ENCODE measurements around the gene SFT2D3. TPM values are rescaled to one million over a fixed set of nuclear protein-coding genes. Genes with fewer than 3 reads are reported as not detected.

SFT2D3 gene
- total and polyA plus RNA-seq, 2 donors (not counting 1 experiment from before 2014, with no cell fraction given): 3.5 to 14.2 TPM

DNA sequence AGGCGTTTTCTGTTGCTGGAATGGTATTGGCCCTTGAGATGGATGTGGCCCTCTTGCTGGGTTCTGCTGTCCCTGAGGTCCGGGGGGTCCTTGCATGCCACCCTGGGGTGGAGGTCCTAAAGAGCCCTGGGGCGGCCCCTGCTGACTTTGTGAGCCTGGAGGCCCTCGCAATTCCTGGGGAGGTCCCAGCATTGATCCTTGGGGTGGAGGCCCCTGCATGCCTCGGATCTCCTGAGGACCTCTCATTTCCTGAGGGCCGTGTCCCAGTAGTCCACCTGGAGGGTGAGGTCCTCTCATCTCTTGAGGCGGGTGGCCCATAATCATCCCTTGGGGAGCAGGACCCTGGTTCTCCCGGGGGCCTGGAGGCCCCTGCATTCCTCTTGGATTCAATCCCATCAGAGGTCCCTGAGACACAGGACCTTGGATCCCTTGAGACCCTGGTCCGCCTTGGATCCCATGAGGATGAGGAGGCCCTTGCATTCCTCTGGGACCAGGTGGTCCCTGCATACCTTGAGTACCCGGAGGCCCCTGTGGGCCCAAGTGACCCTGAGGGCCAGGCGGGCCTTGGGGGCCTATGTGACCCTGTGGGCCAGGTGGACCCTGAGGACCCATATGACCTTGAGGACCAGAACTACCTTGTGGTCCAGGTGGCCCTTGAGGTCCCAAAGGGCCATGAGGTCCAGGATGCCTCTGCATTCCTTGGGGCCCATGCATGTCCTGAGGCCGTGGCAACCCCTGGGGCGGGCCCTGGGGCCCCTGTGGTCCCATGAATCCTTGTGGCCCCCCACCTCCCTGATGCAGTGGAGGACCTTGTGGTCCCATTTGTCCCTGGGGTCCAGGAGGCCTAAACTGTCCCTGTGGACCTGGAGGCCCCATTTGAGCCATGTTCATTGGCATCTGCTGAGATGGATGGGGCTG is 18.3 kb downstream of the SFT2D3 start:
- Histone ChIP-seq H2AFZ (ENCODE audit: insufficient read depth, low read depth, low read length, poor library complexity, severe bottlenecking) (no peak overlapping the region), H3K4me1 (ENCODE audit: control insufficient read depth in 2 of 2, insufficient read depth in 2 of 2, low read length in 2 of 2) (no peaks in the 10 kb centered on the region), H3K79me2 (ENCODE audit: control insufficient read depth, insufficient read depth, low read length) (no peaks in the 10 kb centered on the region), H3K4me3 (ENCODE audit: control extremely low read depth in 1 of 5, extremely low read depth in 1 of 5, insufficient read depth in 1 of 5, low read depth in 2 of 5, low read length in 4 of 5) (no peak overlapping the region), H3K27me3 (replicated peaks in 1 of 4; ENCODE audit: control extremely low read depth in 1 of 4, control insufficient read depth in 3 of 4, insufficient read depth in 4 of 4, low read length in 3 of 4) (no peaks in the 10 kb centered on the region), H3K9ac (ENCODE audit: low read length) (no peak overlapping the region), H3K27ac (ENCODE audit: low read length in 2 of 2) (no peak overlapping the region), H3K9me3 (ENCODE audit: control extremely low read depth in 1 of 3, control insufficient read depth in 2 of 3, insufficient read depth in 1 of 3, low read length in 2 of 3) (no peaks in the 10 kb centered on the region), H3K36me3 (replicated peaks in 1 of 2; ENCODE audit: control extremely low read depth in 1 of 2, control insufficient read depth in 1 of 2, extremely low read depth in 1 of 2, insufficient read depth in 2 of 2, low read length in 1 of 2) (peaks cover 12 to 51% of the 10 kb centered on the region in 2 experiments), H4K20me1 (ENCODE audit: control insufficient read depth, insufficient read depth, low read length, poor library complexity, severe bottlenecking) (no peaks in the 10 kb centered on the region), H3K4me2 (replicated peaks; ENCODE audit: low read depth, low read length, poor library complexity, severe bottlenecking) (no peak overlapping the region)
- no peak for DNase-seq
- CTCF ChIA-PET: no interaction called here
- no peak for ATAC-seq (ENCODE audit: low read depth)
- Mint-ChIP-seq H3K4me1 (no peaks in the 10 kb centered on the region), H3K4me3 (no peak overlapping the region), H3K27ac (no peak overlapping the region), H3K9me3 (ENCODE audit: insufficient read depth) (no peaks in the 10 kb centered on the region), H3K27me3 (no peaks in the 10 kb centered on the region)
- intact Hi-C loops (cut with micrococcal nuclease): no loop called here
- POLR2A ChIA-PET: no interaction called here
- WGBS (ENCODE audit: insufficient coverage): 100% methylated on average over 13 of the region's 13 CpGs
- no peak for TF ChIP-seq EZH2 (IDR thresholded peaks at IDR 0.05; ENCODE audit: borderline replicate concordance, insufficient read depth, low read depth, low read length, poor library complexity, severe bottlenecking)
- TF ChIP-seq, protein P1, sequence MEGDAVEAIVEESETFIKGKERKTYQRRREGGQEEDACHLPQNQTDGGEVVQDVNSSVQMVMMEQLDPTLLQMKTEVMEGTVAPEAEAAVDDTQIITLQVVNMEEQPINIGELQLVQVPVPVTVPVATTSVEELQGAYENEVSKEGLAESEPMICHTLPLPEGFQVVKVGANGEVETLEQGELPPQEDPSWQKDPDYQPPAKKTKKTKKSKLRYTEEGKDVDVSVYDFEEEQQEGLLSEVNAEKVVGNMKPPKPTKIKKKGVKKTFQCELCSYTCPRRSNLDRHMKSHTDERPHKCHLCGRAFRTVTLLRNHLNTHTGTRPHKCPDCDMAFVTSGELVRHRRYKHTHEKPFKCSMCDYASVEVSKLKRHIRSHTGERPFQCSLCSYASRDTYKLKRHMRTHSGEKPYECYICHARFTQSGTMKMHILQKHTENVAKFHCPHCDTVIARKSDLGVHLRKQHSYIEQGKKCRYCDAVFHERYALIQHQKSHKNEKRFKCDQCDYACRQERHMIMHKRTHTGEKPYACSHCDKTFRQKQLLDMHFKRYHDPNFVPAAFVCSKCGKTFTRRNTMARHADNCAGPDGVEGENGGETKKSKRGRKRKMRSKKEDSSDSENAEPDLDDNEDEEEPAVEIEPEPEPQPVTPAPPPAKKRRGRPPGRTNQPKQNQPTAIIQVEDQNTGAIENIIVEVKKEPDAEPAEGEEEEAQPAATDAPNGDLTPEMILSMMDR (IDR thresholded peaks at IDR 0.05): no peak

DNA sequence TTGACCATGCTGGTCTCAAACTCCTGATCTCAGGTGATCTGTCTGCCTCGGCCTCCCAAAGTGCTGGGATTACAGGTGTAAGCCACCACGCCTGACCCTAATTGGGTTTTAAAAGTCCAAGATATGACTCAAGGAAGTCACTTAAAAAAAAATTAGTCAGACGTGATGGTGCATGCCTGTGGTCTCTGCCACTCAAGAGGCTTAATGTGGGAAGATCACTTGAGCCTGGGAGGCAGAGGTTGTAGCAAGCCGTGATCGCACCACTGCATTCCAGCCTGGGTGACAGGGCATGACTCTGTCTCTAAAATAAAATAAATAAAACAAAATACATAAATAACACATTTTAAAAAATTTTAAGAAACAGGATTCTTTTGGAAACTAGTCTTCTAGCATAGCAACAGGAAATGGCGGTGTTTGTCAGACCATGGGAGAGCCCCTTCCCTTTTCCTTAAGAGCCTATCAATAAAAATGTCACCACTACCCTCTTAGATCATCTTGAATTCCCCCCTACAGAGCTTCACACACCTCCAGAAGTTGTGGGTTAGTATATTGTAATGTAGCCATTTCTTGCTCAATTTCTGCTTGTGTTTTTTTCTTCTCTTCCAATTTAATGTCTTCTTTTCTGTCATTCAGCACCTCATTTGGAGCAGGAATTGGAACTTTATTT is 20.1 kb downstream of the SFT2D3 start:
- POLR2A ChIA-PET: no interaction called here
- H3K27ac Mint-ChIP-seq: no peak overlapping the region
- Histone ChIP-seq H2AFZ (ENCODE audit: insufficient read depth, low read depth, low read length, poor library complexity, severe bottlenecking) (no peak overlapping the region), H3K27ac (ENCODE audit: low read length in 2 of 2) (no peak overlapping the region), H3K4me2 (replicated peaks; ENCODE audit: low read depth, low read length, poor library complexity, severe bottlenecking) (no peak overlapping the region), H3K9ac (ENCODE audit: low read length) (no peak overlapping the region), H3K36me3 (replicated peaks in 1 of 2; ENCODE audit: control extremely low read depth in 1 of 2, control insufficient read depth in 1 of 2, extremely low read depth in 1 of 2, insufficient read depth in 2 of 2, low read length in 1 of 2) (peaks cover 12 to 51% of the 10 kb centered on the region in 2 experiments), H3K27me3 (replicated peaks in 1 of 4; ENCODE audit: control extremely low read depth in 1 of 4, control insufficient read depth in 3 of 4, insufficient read depth in 4 of 4, low read length in 3 of 4) (no peaks in the 10 kb centered on the region), H3K79me2 (ENCODE audit: control insufficient read depth, insufficient read depth, low read length) (no peaks in the 10 kb centered on the region), H3K4me1 (ENCODE audit: control insufficient read depth in 2 of 2, insufficient read depth in 2 of 2, low read length in 2 of 2) (no peaks in the 10 kb centered on the region), H3K9me3 (ENCODE audit: control extremely low read depth in 1 of 3, control insufficient read depth in 2 of 3, insufficient read depth in 1 of 3, low read length in 2 of 3) (no peaks in the 10 kb centered on the region), H4K20me1 (ENCODE audit: control insufficient read depth, insufficient read depth, low read length, poor library complexity, severe bottlenecking) (no peaks in the 10 kb centered on the region), H3K4me3 (ENCODE audit: control extremely low read depth in 1 of 5, extremely low read depth in 1 of 5, insufficient read depth in 1 of 5, low read depth in 2 of 5, low read length in 4 of 5) (no peak overlapping the region)
- CTCF ChIA-PET: no interaction called here
- intact Hi-C loops (cut with micrococcal nuclease): no loop called here
- DNase-seq (no peak), ATAC-seq (ENCODE audit: low read depth) (no peak)
- H3K4me1 Mint-ChIP-seq: no peaks in the 10 kb centered on the region
- no peak overlapping the region for H3K4me3 Mint-ChIP-seq
- TF ChIP-seq, protein P1 (IDR thresholded peaks at IDR 0.05): no peak
- no peak for TF ChIP-seq EZH2 (IDR thresholded peaks at IDR 0.05; ENCODE audit: borderline replicate concordance, insufficient read depth, low read depth, low read length, poor library complexity, severe bottlenecking)
- no peaks in the 10 kb centered on the region for H3K27me3 Mint-ChIP-seq
- no peaks in the 10 kb centered on the region for H3K9me3 Mint-ChIP-seq (ENCODE audit: insufficient read depth)
- WGBS (ENCODE audit: insufficient coverage): 90% methylated on average over 4 of the region's 6 CpGs
